NCI-H510A (cell line): ENCODE data around the gene ITPRID1.
"Not testable (repeated sequence)": the region's sequence is repeated elsewhere in the genome, so short reads cannot be mapped to it uniquely, and the experiment has no call there.

Experiments used
- DNase-seq: peaks from one replicate; lab custom pipeline; 2025; lab: John Stamatoyannopoulos, UW

ITPRID1 gene

GRCh38 chr7:31513790-31514189, at the start of gene ITPRID1:
TSS of gene ITPRID1 (plus strand) at chr7:31514090. CDS start at chr7:31553025, 38,935 bp downstream.
- DNase-seq, result no peak

DNA sequence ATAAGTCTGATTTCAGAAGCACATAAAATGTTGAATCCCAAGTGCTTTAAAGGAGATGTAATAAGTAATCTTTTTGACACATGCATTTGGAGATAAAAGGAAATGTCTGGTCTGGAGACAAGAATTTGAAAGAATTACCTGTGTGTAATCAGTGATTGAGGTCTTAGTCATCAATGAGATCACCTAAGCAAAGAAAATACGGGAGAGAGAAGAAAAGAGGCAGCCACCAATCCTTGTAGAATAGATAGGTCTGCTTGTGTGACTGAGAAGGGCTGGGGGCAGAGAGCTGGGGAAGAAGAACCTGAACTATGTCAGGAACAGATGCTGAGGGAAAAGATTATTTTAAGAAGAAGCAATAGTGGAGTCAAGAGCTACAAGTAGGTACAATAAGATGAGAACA, 49.3 kb upstream of the ITPRID1 start:
- no peak for DNase-seq

GRCh38 chr7:31465285-31465684, 48.6 kb upstream of the ITPRID1 start:
- DNase-seq, result no peak

- no peak for DNase-seq
Measured at GRCh38 chr7:31466036-31466435, 47.9 kb upstream of the ITPRID1 start.

DNA sequence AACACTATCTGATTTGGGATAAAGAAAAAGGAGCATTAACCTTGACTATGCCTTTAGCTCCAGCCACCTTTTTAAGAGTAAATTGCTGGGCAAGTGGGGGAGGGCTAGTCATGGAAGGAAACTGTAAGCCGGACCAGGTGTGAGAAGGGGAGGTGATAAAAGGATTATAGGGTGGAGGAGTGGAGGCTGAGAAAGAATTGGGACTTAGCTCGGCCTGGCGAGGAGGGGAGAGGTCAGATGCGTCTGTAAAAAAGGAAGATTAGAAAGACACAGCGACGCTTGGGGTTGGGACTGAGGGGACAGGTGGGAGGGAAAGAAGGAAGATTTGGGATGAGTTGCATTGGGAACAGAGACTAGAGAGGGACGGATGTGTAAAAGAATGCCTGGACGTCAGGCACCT, 43.0 kb upstream of the ITPRID1 start:
- DNase-seq, result not testable (repeated sequence)

- no peak for DNase-seq
Measured at GRCh38 chr7:31475368-31475767, 38.5 kb upstream of the ITPRID1 start.

DNA sequence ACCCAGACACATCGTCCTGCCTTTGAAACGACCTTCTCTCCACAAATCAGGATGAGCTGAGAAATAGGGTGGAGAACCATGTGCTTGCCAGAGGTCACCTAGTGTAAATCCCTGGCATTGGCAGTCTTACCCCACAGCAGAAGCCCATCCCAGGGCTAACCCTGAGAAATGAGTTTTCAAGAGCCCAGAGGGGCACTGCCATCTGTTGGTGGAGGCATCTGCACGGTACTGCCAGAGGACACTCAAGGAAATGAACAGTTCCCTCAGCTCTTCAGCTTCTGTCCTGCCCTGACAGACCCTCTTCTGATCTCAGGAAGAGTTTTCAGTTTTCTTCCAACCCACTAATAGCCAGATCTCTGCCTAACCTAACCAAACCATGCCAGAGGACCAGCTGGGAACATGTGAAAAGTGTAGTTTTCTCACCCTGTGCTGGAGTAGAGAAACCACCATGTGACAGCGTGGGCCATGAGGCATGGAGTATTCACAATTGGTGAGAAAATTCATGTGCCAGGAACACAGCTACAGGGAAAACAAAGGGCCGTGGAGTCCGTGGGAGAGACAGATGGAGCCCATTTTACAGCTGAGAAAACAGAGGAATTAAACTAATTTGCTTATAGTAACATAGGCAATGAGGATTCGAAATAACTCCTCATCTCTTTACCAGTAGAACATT, 37.7 kb upstream of the ITPRID1 start:
- DNase-seq, result no peak

- DNase-seq, result no peak
Measured at GRCh38 chr7:31476941-31477677, 36.8 kb upstream of the ITPRID1 start.

DNA sequence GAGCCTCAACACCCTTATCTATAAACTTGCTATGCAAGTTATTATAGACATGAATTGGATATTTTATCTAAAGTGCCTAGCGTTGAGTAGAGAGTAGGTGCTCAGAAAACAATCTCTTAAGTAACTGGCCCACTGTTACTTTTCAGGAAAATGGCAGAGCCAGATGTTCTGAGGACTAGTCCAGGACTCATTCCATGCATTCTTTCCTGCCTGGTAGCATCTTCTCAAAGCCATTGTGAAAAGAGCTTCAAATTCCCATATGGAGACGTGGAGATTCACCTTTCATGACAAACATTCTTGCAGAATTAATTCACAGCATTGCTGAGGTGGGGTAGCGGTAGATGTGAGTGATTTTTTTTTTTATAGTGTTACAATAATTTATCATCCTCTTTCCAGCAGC, 35.9 kb upstream of the ITPRID1 start:
- no peak for DNase-seq

DNA sequence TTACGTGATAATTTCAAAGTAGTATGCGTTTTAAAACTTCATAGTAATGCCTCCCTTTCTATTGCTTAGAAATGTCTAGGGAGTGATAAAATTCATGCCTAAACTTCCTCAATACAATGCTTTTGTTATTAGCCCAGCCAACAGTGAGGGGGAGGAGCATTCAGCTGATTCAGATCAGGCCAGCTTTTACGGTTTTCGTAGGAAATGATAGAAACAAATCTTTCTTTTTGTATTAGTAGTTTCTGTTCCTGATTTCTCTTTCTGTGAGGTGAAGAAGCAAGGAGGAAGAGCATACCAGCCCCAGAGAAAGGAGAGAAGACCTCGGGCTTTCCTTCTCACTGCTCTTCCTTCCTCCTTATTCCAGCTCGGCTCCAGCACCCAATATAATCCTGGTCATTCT, 35.2 kb upstream of the ITPRID1 start:
- DNase-seq, result no peak

DNA sequence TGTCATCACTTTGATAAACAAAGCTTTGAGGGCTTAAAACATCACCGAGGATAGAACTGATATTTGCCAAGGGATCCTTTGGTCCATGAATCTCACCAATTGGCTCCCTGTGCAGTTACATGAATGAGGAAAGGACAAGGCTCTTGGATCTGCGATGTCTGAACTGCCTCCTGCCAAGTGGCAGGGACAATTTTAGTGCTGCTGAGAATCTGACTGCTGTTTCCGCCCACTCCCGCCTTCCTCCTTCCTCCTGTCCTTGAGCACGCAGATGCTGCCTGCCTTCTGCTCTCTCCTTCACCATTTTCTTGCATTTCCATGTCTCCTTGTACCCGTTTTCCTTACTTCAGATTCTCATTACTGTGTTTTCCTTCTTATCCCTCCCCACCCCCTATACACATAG, 26.8 kb upstream of the ITPRID1 start:
- DNase-seq, result no peak

GRCh38 chr7:31487476-31487875, 26.4 kb upstream of the ITPRID1 start:
- no peak for DNase-seq

DNA sequence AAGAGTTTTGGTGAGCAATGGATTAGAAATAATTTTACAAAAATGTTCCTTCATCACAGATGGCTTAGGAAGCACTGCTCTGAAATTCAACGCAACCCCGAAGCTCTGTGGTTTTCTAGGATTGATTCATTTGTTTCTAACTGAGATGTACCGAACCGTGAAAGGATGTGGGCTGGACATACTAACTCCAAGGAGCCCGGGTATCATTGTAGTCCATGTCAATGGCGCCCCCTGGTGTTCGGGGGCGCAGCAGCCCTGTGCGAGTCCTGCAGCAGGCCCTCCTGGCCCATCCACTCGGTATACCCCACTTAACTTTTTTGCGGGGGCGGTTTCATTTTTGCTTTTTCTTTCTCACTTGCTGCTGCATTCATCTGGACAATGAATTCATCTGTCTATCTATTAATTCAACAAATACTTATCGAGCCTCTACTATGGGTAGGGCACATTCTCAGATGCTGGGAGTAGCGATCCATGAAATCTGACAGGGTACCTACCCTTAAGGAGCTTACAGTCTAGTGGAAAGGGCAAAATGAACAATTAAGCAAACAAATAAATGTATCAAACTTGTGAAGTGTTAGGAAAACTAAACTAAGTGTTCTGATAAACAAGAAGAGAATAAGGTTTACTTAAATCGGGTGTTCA, 25.2 kb upstream of the ITPRID1 start:
- no peak for DNase-seq

DNA sequence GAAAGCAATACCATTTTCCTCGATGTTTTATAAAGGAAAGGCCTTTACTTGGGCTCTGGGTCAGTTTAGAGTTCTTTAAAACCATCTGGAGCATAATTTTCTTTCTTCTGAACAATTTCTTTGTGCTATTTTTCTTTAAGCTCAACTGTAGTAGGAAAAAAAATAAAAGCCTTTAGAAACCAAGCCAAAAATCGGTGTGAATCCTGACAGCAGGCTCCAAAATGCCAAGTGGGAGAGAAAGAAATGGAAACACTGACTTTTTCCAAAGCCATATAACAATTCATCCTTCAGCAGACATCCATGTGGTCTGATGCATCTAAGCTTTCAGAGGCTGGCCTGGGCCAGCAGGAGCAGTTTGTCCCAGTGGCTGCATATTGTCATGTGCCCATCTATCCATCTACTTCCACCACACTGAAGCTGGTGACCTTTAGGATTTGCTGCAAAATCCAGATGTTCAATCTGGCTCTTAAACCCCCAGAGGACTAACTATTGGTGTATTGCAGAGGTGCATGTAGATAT, 23.0 kb upstream of the ITPRID1 start:
- DNase-seq, result no peak

- DNase-seq, result no peak
Measured at GRCh38 chr7:31492086-31492485, 21.8 kb upstream of the ITPRID1 start.

DNA sequence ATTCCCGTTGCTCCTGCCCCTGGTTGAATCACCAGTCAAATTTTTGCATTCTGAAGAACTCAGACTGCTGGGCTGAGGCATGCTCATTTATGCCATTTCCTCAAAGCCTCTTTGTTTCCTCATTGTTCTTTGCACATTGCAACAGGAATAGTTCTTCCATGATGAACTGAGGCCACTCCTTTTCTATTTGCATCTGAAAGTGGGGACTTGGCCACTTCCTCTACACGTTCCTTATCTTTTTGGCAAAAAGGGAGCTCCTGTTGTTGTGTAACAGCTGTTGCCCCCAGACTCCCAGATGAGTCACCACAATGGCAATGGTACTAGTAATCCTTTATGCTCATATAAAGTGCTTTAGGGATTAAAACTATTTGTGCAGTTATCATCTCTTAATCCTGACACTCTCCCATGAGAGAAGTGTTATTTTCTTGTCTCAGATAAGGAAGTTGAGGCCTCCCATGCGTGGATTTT, 20.1 kb upstream of the ITPRID1 start:
- DNase-seq, result no peak

GRCh38 chr7:31494421-31494820, 19.5 kb upstream of the ITPRID1 start:
- DNase-seq, result no peak

DNA sequence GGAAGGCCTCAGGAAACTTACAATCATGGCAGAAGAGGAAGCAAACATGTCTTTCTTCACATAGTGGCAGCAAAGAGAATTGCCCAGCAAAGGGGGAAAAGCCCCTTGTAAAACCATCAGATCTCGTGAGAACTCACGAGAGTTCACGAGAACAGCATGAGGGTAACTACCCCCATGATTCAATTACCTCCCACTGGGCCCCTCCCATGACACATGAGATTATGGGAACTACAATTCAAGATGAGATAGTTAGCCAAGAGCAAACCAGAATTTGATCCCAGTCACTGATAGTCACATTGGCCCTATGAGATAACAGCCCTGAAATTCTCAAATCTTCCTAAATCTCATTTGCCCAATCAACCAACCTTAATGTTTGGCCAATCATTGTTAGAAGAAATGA, 18.2 kb upstream of the ITPRID1 start:
- no peak for DNase-seq

DNA sequence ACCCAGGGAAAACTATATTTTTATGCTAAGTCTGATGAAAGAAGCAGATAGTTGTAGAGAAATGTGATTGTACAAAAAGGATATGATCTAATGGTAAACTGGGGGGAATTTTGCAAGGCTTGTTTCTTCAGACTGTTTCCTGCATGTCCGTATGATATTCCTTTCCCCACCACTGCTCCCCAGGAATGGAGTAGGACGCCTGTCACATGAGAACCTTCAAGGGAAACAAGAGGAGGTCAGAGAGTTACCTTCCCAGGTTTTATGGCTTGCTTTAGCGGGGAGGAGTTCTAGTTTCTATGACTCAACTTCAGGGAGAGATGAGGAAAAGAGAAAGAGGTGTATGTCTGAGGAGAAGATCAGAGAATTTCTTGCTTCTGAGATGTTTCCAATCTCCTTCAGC, 16.4 kb upstream of the ITPRID1 start:
- no peak for DNase-seq

GRCh38 chr7:31500656-31501055, 13.2 kb upstream of the ITPRID1 start:
- DNase-seq, result no peak

DNA sequence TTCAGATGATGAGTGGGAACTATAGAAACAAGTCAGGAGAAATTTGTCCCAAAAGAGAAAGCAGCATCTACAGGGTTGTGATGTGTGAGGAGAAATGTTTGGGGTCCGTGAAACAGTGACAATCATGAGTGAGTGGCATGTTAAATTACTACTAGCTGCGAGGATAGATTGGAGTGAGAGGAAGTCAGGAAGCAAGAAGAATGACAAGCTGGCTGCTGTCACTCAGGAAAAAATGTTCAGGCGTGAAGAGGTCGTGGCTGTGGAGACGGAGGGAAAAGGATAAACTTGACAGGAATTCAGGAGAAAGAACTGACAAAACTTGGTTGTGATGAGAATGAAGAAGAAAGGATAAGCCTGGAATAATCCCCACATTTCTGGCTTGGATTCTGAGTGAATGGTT, 5.1 kb upstream of the ITPRID1 start:
- no peak for DNase-seq

- DNase-seq, result no peak
Measured at GRCh38 chr7:31512166-31512565, 1.7 kb upstream of the ITPRID1 start.
